22Rv1 (cell line): ENCODE data around the gene RAI1.

Source experiments
- H3K27ac ChIP-seq: fragments of 450-650 bp; 2 replicates; pipeline ENCODE4 v1.5.1; 2017
- CTCF ChIP-seq: fragments of 450-650 bp; IDR thresholded peaks from 2 replicates; pipeline ENCODE4 v1.5.1; 2017; ENCODE audit warnings: mild to moderate bottlenecking
- ZFX ChIP-seq: fragments of 450-650 bp; IDR thresholded peaks from 2 replicates; pipeline ENCODE4 v1.6.1; 2017; ENCODE audit warnings: antibody characterized with exemption, borderline replicate concordance

The RAI1 gene

GRCh38 chr17:17769869-17770631 lies 88.8 kb downstream of the RAI1 start:
- H3K27ac ChIP-seq, result no peak overlapping the region
- TF ChIP-seq ZFX, result no peak
- no peak for TF ChIP-seq CTCF

GRCh38 chr17:17770632-17771044 lies 89.4 kb downstream of the RAI1 start:
- no peak overlapping the region for H3K27ac ChIP-seq

GRCh38 chr17:17771498-17772201 lies 90.4 kb downstream of the RAI1 start:
- H3K27ac ChIP-seq, result no peak overlapping the region
- TF ChIP-seq CTCF (no peak), ZFX (no peak)

More at GRCh38 chr17:17770632-17771044, 89.4 kb downstream of the RAI1 start:
- TF ChIP-seq CTCF (no peak), ZFX (no peak)

- TF ChIP-seq CTCF, result no peak
- no peak for TF ChIP-seq ZFX
- H3K27ac ChIP-seq, result no peak overlapping the region
Observed at GRCh38 chr17:17772231-17772630, 91.0 kb downstream of the RAI1 start.

GRCh38 chr17:17774009-17774881 lies 93.0 kb downstream of the RAI1 start:
- peak; percentile 35 for TF ChIP-seq CTCF
- TF ChIP-seq ZFX, result no peak
- no peak overlapping the region for H3K27ac ChIP-seq

- TF ChIP-seq CTCF (no peak), ZFX (no peak)
Observed at GRCh38 chr17:17776889-17777288, 95.6 kb downstream of the RAI1 start.

More at GRCh38 chr17:17776889-17777288, 95.6 kb downstream of the RAI1 start:
- no peak overlapping the region for H3K27ac ChIP-seq
